Right atrium auricular region (tissue), 2 donors: ENCODE data around the gene DYNLRB1. TPM values are rescaled to one million over a fixed set of nuclear protein-coding genes. Genes with fewer than 3 reads are reported as not detected.
A peak's percentile ranks its signal among the peaks of the same experiment; 100 is the strongest.

Experiments used
- DNase-seq: peaks from one replicate; pipeline ENCODE4 v3.0.0-alpha.2; 2019; ENCODE audit warnings: low spot score
- H3K27ac ChIP-seq, 2 donors: fragments of 200-600 bp; sonication (generic); 1 replicate in 1 of 2; 2 replicates in 1 of 2; pipeline ENCODE4 v1.5.1; 2016 to 2019
- H3K27me3 ChIP-seq, 2 donors: fragments of 200-600 bp; sonication (generic); one replicate each; pipeline versions ENCODE4 v1.5.1 to v1.6.0; 2017 to 2019
- H3K36me3 ChIP-seq: fragments of 200-600 bp; sonication (generic); one replicate; pipeline ENCODE4 v1.5.1; 2016
- H3K4me1 ChIP-seq, 2 donors: fragments of 200-600 bp; sonication (generic); one replicate each; pipeline versions ENCODE4 v1.5.1 to v1.6.0; 2017 to 2019
- H3K4me3 ChIP-seq, 2 donors: fragments of 200-600 bp; sonication (generic); 1 replicate in 1 of 2; 2 replicates in 1 of 2; pipeline ENCODE4 v1.5.1; 2017 to 2019; ENCODE audit warnings: mild to moderate bottlenecking in 1 of 2, moderate library complexity in 1 of 2
- H3K9me3 ChIP-seq, 2 donors: fragments of 200-600 bp; sonication (generic); one replicate each; pipeline ENCODE4 v1.5.1; 2019
- CTCF ChIP-seq, 2 donors: fragments of 200-600 bp; sonication (generic); IDR thresholded peaks; one replicate each; pipeline ENCODE4 v1.5.1; 2019; ENCODE audit warnings: antibody characterized with exemption in 2 of 2
- total RNA-seq, 2 donors: library from RNA; depleted of rRNA; stranded (reverse); fragments of >200 nt; gene quantifications; one replicate each; pipeline ENCODE4 v1.1.0, GENCODE V29; 2016

The DYNLRB1 gene
- total RNA-seq, 2 donors from 2014 or later, result 189 to 252 TPM

- Histone ChIP-seq H3K27me3 (no peaks in the 10 kb centered on the region), H3K4me1 (peaks cover 0 to 18% of the 10 kb centered on the region in 2 donors), H3K27ac (no peak overlapping the region), H3K36me3 (peaks cover 27% of the 10 kb centered on the region), H3K4me3 (no peak overlapping the region), H3K9me3 (no peaks in the 10 kb centered on the region)
- no peak for TF ChIP-seq CTCF (IDR thresholded peaks at IDR 0.05)
- DNase-seq, result no peak
Observed at GRCh38 chr20:34575271-34575670, 59.0 kb downstream of the DYNLRB1 start.

DNA sequence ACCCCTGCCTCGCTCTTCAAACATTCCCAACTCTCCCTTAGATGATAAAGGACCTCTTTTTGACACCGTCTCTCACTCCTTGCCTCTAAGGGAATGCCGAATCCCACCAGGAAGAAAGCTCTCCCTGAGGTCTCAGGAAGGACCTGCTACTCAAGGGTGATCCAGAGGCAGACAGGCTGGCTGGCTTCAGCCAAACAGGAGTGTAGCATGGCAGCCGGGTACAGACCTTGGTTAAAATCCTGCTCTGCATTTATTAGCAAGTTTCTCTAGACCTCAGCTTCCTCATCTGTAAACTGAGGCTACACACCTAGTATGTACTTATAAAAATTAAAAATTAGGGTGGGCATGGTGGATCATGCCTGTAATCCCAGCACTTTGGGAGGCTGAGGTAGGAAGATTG lies 59.5 kb downstream of the DYNLRB1 start:
- peaks cover 0 to 18% of the 10 kb centered on the region in 2 donors for H3K4me1 ChIP-seq
- no peaks in the 10 kb centered on the region for H3K9me3 ChIP-seq
- DNase-seq, result no peak
- no peaks in the 10 kb centered on the region for H3K27me3 ChIP-seq
- no peak overlapping the region for H3K27ac ChIP-seq
- no peak overlapping the region for H3K4me3 ChIP-seq
- TF ChIP-seq CTCF (IDR thresholded peaks at IDR 0.05), result no peak
- H3K36me3 ChIP-seq, result peaks cover 27% of the 10 kb centered on the region

GRCh38 chr20:34577061-34577460 lies 60.8 kb downstream of the DYNLRB1 start:
- Histone ChIP-seq H3K36me3 (peaks cover 17% of the 10 kb centered on the region), H3K27ac (no peak overlapping the region), H3K9me3 (no peaks in the 10 kb centered on the region), H3K4me1 (peaks cover 0 to 29% of the 10 kb centered on the region in 2 donors), H3K4me3 (no peak overlapping the region), H3K27me3 (no peaks in the 10 kb centered on the region)
- no peak for TF ChIP-seq CTCF (IDR thresholded peaks at IDR 0.05)
- DNase-seq, result no peak

GRCh38 chr20:34578025-34578424 lies 61.8 kb downstream of the DYNLRB1 start:
- H3K9me3 ChIP-seq, result no peaks in the 10 kb centered on the region
- peaks cover 9% of the 10 kb centered on the region for H3K36me3 ChIP-seq
- peaks cover 0 to 32% of the 10 kb centered on the region in 2 donors for H3K4me1 ChIP-seq
- DNase-seq, result no peak
- H3K4me3 ChIP-seq, result no peak overlapping the region
- TF ChIP-seq CTCF (IDR thresholded peaks at IDR 0.05), result no peak
- peak overlapping the region; percentile 68 to 75 for H3K27ac ChIP-seq
- H3K27me3 ChIP-seq, result no peaks in the 10 kb centered on the region

DNA sequence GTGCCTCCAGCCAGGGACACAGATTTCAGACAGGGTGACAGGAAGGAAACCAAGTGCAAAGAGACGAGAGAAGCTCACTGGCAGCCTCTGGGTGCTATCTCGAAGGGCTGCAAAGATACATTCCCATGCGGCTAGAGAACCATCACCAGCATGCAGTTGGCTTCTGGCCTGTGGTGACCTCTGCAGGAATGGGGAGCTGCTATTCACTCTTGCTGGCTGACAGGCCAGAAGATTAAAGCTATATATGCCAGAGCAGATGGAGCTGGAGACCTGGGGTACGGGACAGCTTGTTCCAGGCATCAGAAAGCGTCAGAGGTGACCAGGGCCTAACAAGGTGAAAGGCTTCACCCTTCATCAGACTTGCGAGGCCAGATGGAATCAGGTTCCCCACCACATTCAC lies 62.3 kb downstream of the DYNLRB1 start:
- Histone ChIP-seq H3K27me3 (no peaks in the 10 kb centered on the region), H3K36me3 (peaks cover 9% of the 10 kb centered on the region), H3K9me3 (no peaks in the 10 kb centered on the region), H3K4me1 (peaks cover 0 to 36% of the 10 kb centered on the region in 2 donors), H3K27ac (peak overlapping the region; percentile 68 to 75), H3K4me3 (no peak overlapping the region)
- DNase-seq, result no peak
- TF ChIP-seq CTCF (IDR thresholded peaks at IDR 0.05), result no peak
